Astrocyte (in vitro differentiated cells and primary cell): ENCODE results near the gene CFC1.
"Not testable (repeated sequence)": the region's sequence is repeated elsewhere in the genome, so short reads cannot be mapped to it uniquely, and the experiment has no call there.

ENCODE experiments used
- EZH2 ChIP-seq: IDR thresholded peaks from 2 replicates; pipeline ENCODE4 v1.6.1; 2012; ENCODE audit warnings: mild to moderate bottlenecking, low read length, inconsistent platforms; ENCODE audit not compliant: insufficient read depth
- TF ChIP-seq, protein P1 (sequence below): IDR thresholded peaks from 2 replicates; pipeline ENCODE4 v1.5.1; 2011; ENCODE audit warnings: low read depth, mild to moderate bottlenecking, inconsistent platforms, low read length, moderate library complexity; ENCODE audit not compliant: insufficient read depth

DNA sequence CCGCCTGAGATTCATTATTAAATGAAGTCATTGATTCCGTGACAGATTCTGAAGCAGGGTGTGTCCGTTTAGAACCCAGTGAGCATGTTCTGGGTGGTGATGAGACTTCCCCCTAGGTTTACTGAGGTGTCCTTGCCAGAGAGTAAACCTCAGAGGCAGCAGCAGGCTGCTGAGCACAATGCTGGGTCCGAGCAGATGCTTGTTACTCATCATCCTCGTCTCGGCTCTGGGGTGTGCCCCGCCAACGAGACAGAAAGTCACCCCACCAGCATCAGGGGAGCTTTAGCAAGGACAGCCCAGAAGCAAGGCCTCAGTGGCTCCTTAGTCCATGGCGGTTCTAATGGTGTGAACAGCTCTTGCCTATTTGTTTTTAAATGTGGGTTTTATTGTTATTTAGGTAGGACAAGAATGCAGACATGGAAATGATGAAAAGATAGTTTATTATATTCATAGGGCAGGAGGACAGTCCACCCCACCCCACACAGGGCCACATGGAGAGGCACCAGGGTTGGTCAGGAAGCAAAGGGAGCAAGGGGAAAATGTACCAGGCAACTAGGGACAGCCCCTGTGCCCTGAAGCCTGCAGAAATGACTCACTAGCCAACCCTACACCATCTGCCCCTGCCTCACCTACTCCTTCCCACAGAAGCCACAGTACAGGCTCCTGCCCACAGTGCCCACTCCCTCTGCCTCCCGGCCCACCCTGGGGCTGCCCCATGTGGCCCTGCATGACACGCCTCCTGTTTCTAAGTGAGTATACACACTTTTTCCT lies 10.5 kb downstream of the CFC1 start:
- TF ChIP-seq, protein P1, sequence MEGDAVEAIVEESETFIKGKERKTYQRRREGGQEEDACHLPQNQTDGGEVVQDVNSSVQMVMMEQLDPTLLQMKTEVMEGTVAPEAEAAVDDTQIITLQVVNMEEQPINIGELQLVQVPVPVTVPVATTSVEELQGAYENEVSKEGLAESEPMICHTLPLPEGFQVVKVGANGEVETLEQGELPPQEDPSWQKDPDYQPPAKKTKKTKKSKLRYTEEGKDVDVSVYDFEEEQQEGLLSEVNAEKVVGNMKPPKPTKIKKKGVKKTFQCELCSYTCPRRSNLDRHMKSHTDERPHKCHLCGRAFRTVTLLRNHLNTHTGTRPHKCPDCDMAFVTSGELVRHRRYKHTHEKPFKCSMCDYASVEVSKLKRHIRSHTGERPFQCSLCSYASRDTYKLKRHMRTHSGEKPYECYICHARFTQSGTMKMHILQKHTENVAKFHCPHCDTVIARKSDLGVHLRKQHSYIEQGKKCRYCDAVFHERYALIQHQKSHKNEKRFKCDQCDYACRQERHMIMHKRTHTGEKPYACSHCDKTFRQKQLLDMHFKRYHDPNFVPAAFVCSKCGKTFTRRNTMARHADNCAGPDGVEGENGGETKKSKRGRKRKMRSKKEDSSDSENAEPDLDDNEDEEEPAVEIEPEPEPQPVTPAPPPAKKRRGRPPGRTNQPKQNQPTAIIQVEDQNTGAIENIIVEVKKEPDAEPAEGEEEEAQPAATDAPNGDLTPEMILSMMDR, result not testable (repeated sequence)
- not testable (repeated sequence) for TF ChIP-seq EZH2
